ENCODE results near the gene SIM1. TPM values are rescaled to one million over a fixed set of nuclear protein-coding genes. Genes with fewer than 3 reads are reported as not detected.

Gene SIM1
- total RNA-seq, 1 experiment from 2014 or later = 0.17 TPM

- Histone ChIP-seq H3K27ac (ENCODE audit: low read depth, low read length, poor library complexity, severe bottlenecking) (no peak overlapping the region), H3K9me3 (ENCODE audit: low read depth, low read length, poor library complexity, severe bottlenecking) (no peaks in the 10 kb centered on the region), H3K27me3 (replicated peaks; ENCODE audit: insufficient read depth, low read depth, low read length, poor library complexity) (no peaks in the 10 kb centered on the region), H3K36me3 (ENCODE audit: insufficient read depth, low read length, poor library complexity, severe bottlenecking) (no peaks in the 10 kb centered on the region), H3K4me3 (ENCODE audit: low read depth, low read length, poor library complexity, severe bottlenecking) (no peak overlapping the region), H3K4me1 (ENCODE audit: insufficient read depth, low read length, poor library complexity, severe bottlenecking) (no peaks in the 10 kb centered on the region)
- TF ChIP-seq CTCF (conservative IDR thresholded peaks at IDR 0.05; ENCODE audit: low read depth, low read length) (no peak), EZH2 (IDR thresholded peaks at IDR 0.05; ENCODE audit: borderline replicate concordance, low read depth, low read length, poor library complexity, severe bottlenecking) (no peak)
- intact Hi-C loops (cut with micrococcal nuclease; ENCODE audit: unreplicated experiment) = no loop called here
- no peak for DNase-seq (ENCODE audit: low spot score)
- BruUV-seq (replicated peaks) = no TSS peak
- POLR2A ChIA-PET (ENCODE audit: low non-redundant PET) = no interaction called here
- CTCF ChIA-PET = no interaction called here
Measured at GRCh38 chr6:100440935-100441334, 23.8 kb downstream of the SIM1 start.

GRCh38 chr6:100435299-100435698 lies 29.4 kb downstream of the SIM1 start:
- DNase-seq (ENCODE audit: low spot score) = no peak
- H3K9me3 ChIP-seq (ENCODE audit: low read depth, low read length, poor library complexity, severe bottlenecking) = no peaks in the 10 kb centered on the region
- CTCF ChIA-PET = no interaction called here
- no peaks in the 10 kb centered on the region for H3K27me3 ChIP-seq (replicated peaks; ENCODE audit: insufficient read depth, low read depth, low read length, poor library complexity)
- POLR2A ChIA-PET (ENCODE audit: low non-redundant PET) = no interaction called here
- no peaks in the 10 kb centered on the region for H3K36me3 ChIP-seq (ENCODE audit: insufficient read depth, low read length, poor library complexity, severe bottlenecking)
- BruUV-seq (replicated peaks) = no TSS peak
- intact Hi-C loops (cut with micrococcal nuclease; ENCODE audit: unreplicated experiment) = no loop called here
- H3K4me1 ChIP-seq (ENCODE audit: insufficient read depth, low read length, poor library complexity, severe bottlenecking) = peaks cover 4% of the 10 kb centered on the region
- no peak overlapping the region for H3K27ac ChIP-seq (ENCODE audit: low read depth, low read length, poor library complexity, severe bottlenecking)
- no peak overlapping the region for H3K4me3 ChIP-seq (ENCODE audit: low read depth, low read length, poor library complexity, severe bottlenecking)
- TF ChIP-seq EZH2 (IDR thresholded peaks at IDR 0.05; ENCODE audit: borderline replicate concordance, low read depth, low read length, poor library complexity, severe bottlenecking) = no peak
- no peak for TF ChIP-seq CTCF (conservative IDR thresholded peaks at IDR 0.05; ENCODE audit: low read depth, low read length)

- H3K27ac ChIP-seq (ENCODE audit: low read depth, low read length, poor library complexity, severe bottlenecking) = no peak overlapping the region
- no TSS peak for BruUV-seq (replicated peaks)
- intact Hi-C loops (cut with micrococcal nuclease; ENCODE audit: unreplicated experiment) = no loop called here
Measured at GRCh38 chr6:100433726-100434435, 30.8 kb downstream of the SIM1 start.

More at GRCh38 chr6:100433726-100434435, 30.8 kb downstream of the SIM1 start:
- POLR2A ChIA-PET (ENCODE audit: low non-redundant PET) = no interaction called here
- H3K27me3 ChIP-seq (replicated peaks; ENCODE audit: insufficient read depth, low read depth, low read length, poor library complexity) = no peaks in the 10 kb centered on the region
- no peak for DNase-seq (ENCODE audit: low spot score)
- H3K4me3 ChIP-seq (ENCODE audit: low read depth, low read length, poor library complexity, severe bottlenecking) = no peak overlapping the region
- no peaks in the 10 kb centered on the region for H3K36me3 ChIP-seq (ENCODE audit: insufficient read depth, low read length, poor library complexity, severe bottlenecking)
- no peaks in the 10 kb centered on the region for H3K9me3 ChIP-seq (ENCODE audit: low read depth, low read length, poor library complexity, severe bottlenecking)
- TF ChIP-seq EZH2 (IDR thresholded peaks at IDR 0.05; ENCODE audit: borderline replicate concordance, low read depth, low read length, poor library complexity, severe bottlenecking) (no peak), CTCF (conservative IDR thresholded peaks at IDR 0.05; ENCODE audit: low read depth, low read length) (no peak)
- CTCF ChIA-PET = no interaction called here
- H3K4me1 ChIP-seq (ENCODE audit: insufficient read depth, low read length, poor library complexity, severe bottlenecking) = peaks cover 4% of the 10 kb centered on the region

Data from A673 (cell line).